HepG2 (cell line): ENCODE results near the gene KLHL40. TPM values are rescaled to one million over a fixed set of nuclear protein-coding genes. Genes with fewer than 3 reads are reported as not detected.

Source experiments
- AHR ChIP-seq: IDR thresholded peaks from 2 replicates; pipeline ENCODE4 v1.6.1; 2018; ENCODE audit warnings: missing genetic modification reagents, missing compliant biosample characterization
- ETV6 ChIP-seq: sonication (generic); formaldehyde crosslinking; conservative IDR thresholded peaks from 2 replicates; pipeline ENCODE4 v1.4.0; 2020; ENCODE audit warnings: missing genetic modification reagents
- FOXA1 ChIP-seq, 2 experiments: fragments of 450-650 bp in 1 of 2; sonication (generic) in 1 of 2; formaldehyde crosslinking in 1 of 2; IDR thresholded peaks; 2 replicates each; pipeline versions ENCODE4 v1.4.0 to v1.6.1; 2016 to 2020; ENCODE audit warnings: missing genetic modification reagents in 1 of 2
- GABPB1 ChIP-seq: IDR thresholded peaks from 2 replicates; pipeline ENCODE4 v1.6.1; 2016; ENCODE audit warnings: mild to moderate bottlenecking, missing genetic modification reagents, moderate library complexity, missing compliant biosample characterization
- HDAC6 ChIP-seq: fragments of 200-600 bp; sonication (generic); IDR thresholded peaks from 2 replicates; pipeline ENCODE4 v1.7.0; 2017; ENCODE audit warnings: mild to moderate bottlenecking, antibody characterized with exemption, low read length, low read depth
- HMGXB3 ChIP-seq: sonication (generic); formaldehyde crosslinking; IDR thresholded peaks from 2 replicates; pipeline ENCODE4 v1.4.0; 2020; ENCODE audit warnings: missing genetic modification reagents, borderline replicate concordance
- MIER3 ChIP-seq: IDR thresholded peaks from 2 replicates; pipeline ENCODE4 v1.6.1; 2016; ENCODE audit warnings: missing compliant biosample characterization, borderline replicate concordance
- PHF21A ChIP-seq: sonication (generic); formaldehyde crosslinking; IDR thresholded peaks from 2 replicates; pipeline ENCODE4 v1.5.0; 2020; ENCODE audit warnings: mild to moderate bottlenecking, missing genetic modification reagents
- ZBED4 ChIP-seq: sonication (generic); formaldehyde crosslinking; IDR thresholded peaks from 2 replicates; pipeline ENCODE4 v1.4.0; 2020; ENCODE audit warnings: missing genetic modification reagents, borderline replicate concordance
- ZKSCAN5 ChIP-seq: sonication (generic); formaldehyde crosslinking; IDR thresholded peaks from 2 replicates; pipeline ENCODE4 v1.5.1; 2020; ENCODE audit warnings: mild to moderate bottlenecking, missing genetic modification reagents
- ZNF460 ChIP-seq: sonication (generic); formaldehyde crosslinking; IDR thresholded peaks from 2 replicates; pipeline ENCODE4 v1.5.1; 2020; ENCODE audit warnings: missing genetic modification reagents, mild to moderate bottlenecking, borderline replicate concordance
- ZNF687 ChIP-seq: sonication (generic); formaldehyde crosslinking; IDR thresholded peaks from 2 replicates; pipeline ENCODE4 v1.5.1; 2020; ENCODE audit warnings: mild to moderate bottlenecking, missing genetic modification reagents, moderate library complexity
- ZNF790 ChIP-seq: sonication (generic); formaldehyde crosslinking; IDR thresholded peaks from 2 replicates; pipeline ENCODE4 v1.8.0; 2022; ENCODE audit warnings: missing genetic modification reagents, mild to moderate bottlenecking, borderline replicate concordance
- ZNF850 ChIP-seq: sonication (generic); formaldehyde crosslinking; conservative IDR thresholded peaks from 2 replicates; pipeline ENCODE4 v1.9.0; 2021; ENCODE audit warnings: mild to moderate bottlenecking, missing genetic modification reagents
- ZSCAN20 ChIP-seq: sonication (generic); formaldehyde crosslinking; IDR thresholded peaks from 2 replicates; pipeline ENCODE4 v1.4.0; 2020; ENCODE audit warnings: missing genetic modification reagents, mild to moderate bottlenecking, borderline replicate concordance
- ZSCAN9 ChIP-seq: IDR thresholded peaks from 2 replicates; pipeline ENCODE4 v1.6.1; 2016; ENCODE audit warnings: borderline replicate concordance
- polyA plus RNA-seq, 8 experiments: library from polyadenylated mRNA; depleted of rRNA in 3 of 8; stranded (reverse) in 7 of 8; unstranded in 1 of 8; fragments of >200 nt; fragmentation: Illumina TruSeq in 4 of 8; extraction: Trizol in 4 of 8; gene quantifications; 2 replicates each; pipeline versions ENCODE4 v1.2.1 to v1.2.3, GENCODE V29; 2011 to 2016; ENCODE audit warnings: low read depth in 4 of 8, missing spikeins in 1 of 8, mixed read lengths in 1 of 8; ENCODE audit not compliant: insufficient read depth in 1 of 8
- total RNA-seq, 5 experiments: library from RNA; depleted of rRNA; stranded (reverse); fragments of >200 nt; fragmentation: Illumina TruSeq; extraction: Trizol; gene quantifications; 2 replicates each; pipeline ENCODE4 v1.2.3, GENCODE V29; 2016; ENCODE audit warnings: low read depth in 1 of 5

KLHL40 gene
- total and polyA plus RNA-seq, 2 of the 13 experiments (the other 11 are each of a cell fraction or from before 2014, with no cell fraction given), result not detected

- TF ChIP-seq HMGXB3 (CRISPR knock-in tag) (no peak), ZNF460 (CRISPR knock-in tag) (no peak), ETV6 (no peak), ZSCAN20 (CRISPR knock-in tag) (no peak), HDAC6 (no peak), MIER3 (CRISPR knock-in tag) (no peak), PHF21A (CRISPR knock-in tag) (peak; percentile 94), ZKSCAN5 (no peak), GABPB1 (CRISPR knock-in tag) (no peak), AHR (0 out of 2 replicates have a peak, but pooled peaks have one; percentile 63), FOXA1 (IDR thresholded peaks at IDR 0.05) (peak; percentile 62), FOXA1 (CRISPR knock-in tag; IDR thresholded peaks at IDR 0.05) (peak; percentile 93), ZBED4 (CRISPR knock-in tag) (peak; percentile 65), ZNF687 (CRISPR knock-in tag) (peak; percentile 90), ZNF850 (CRISPR knock-in tag) (no peak), ZNF790 (no peak), ZSCAN9 (CRISPR knock-in tag) (no peak)
Observed at GRCh38 chr3:42732196-42732828, 47.0 kb downstream of the KLHL40 start (continued).
